Measurements from ENCODE around the gene ARHGAP6. TPM values are rescaled to one million over a fixed set of nuclear protein-coding genes. Genes with fewer than 3 reads are reported as not detected.

Gene ARHGAP6
- total RNA-seq, 1 donor from 2014 or later, result 0.78 TPM

GRCh38 chrX:11349020-11349419 lies 316.7 kb downstream of the ARHGAP6 start:
- DNase-seq, result no peak

- no peak for DNase-seq
Measured at GRCh38 chrX:11347300-11347699, 318.4 kb downstream of the ARHGAP6 start.

- DNase-seq, result no peak
Measured at GRCh38 chrX:11346121-11346682, 319.5 kb downstream of the ARHGAP6 start.

- DNase-seq, result no peak
Measured at GRCh38 chrX:11342673-11343072, 323.0 kb downstream of the ARHGAP6 start.

GRCh38 chrX:11341274-11342201 lies 324.2 kb downstream of the ARHGAP6 start:
- no peak for DNase-seq

- DNase-seq, result no peak
Measured at GRCh38 chrX:11337292-11338009, 328.3 kb downstream of the ARHGAP6 start.

GRCh38 chrX:11336201-11336600 lies 329.5 kb downstream of the ARHGAP6 start:
- no peak for DNase-seq

- DNase-seq, result no peak
Measured at GRCh38 chrX:11334165-11334564, 331.6 kb downstream of the ARHGAP6 start.

GRCh38 chrX:11331788-11332187 lies 333.9 kb downstream of the ARHGAP6 start:
- DNase-seq, result no peak

GRCh38 chrX:11329021-11329420 lies 336.7 kb downstream of the ARHGAP6 start:
- DNase-seq, result no peak

GRCh38 chrX:11328134-11328533 lies 337.6 kb downstream of the ARHGAP6 start:
- DNase-seq, result no peak

GRCh38 chrX:11321986-11322385 lies 343.7 kb downstream of the ARHGAP6 start:
- DNase-seq, result no peak

- no peak for DNase-seq
Measured at GRCh38 chrX:11319806-11320520, 345.8 kb downstream of the ARHGAP6 start.

GRCh38 chrX:11311706-11312105 lies 354.0 kb downstream of the ARHGAP6 start:
- no peak for DNase-seq

- no peak for DNase-seq
Measured at GRCh38 chrX:11309220-11309619, 356.5 kb downstream of the ARHGAP6 start.

GRCh38 chrX:11305641-11306040 lies 360.1 kb downstream of the ARHGAP6 start:
- no peak for DNase-seq

- no peak for DNase-seq
Measured at GRCh38 chrX:11304829-11305228, 360.9 kb downstream of the ARHGAP6 start.

GRCh38 chrX:11298600-11298999 lies 367.1 kb downstream of the ARHGAP6 start:
- DNase-seq, result no peak

GRCh38 chrX:11296051-11296450 lies 369.7 kb downstream of the ARHGAP6 start:
- DNase-seq, result no peak

- DNase-seq, result no peak
Measured at GRCh38 chrX:11293113-11293512, 372.6 kb downstream of the ARHGAP6 start, which contains the start of gene AMELX. Gene AMELX, plus strand, starts transcription at chrX:11293413. Its CDS starts 1,376 bp downstream, at chrX:11294789.

GRCh38 chrX:11290416-11291102 lies 375.2 kb downstream of the ARHGAP6 start:
- DNase-seq, result no peak

- DNase-seq, result no peak
Measured at GRCh38 chrX:11287505-11287904, 378.2 kb downstream of the ARHGAP6 start.

All from occipital lobe (tissue), 2 donors.